HG03521 (cell line): ENCODE data around the gene ULK4.
"Not testable (repeated sequence)": the region's sequence is repeated elsewhere in the genome, so short reads cannot be mapped to it uniquely, and the experiment has no call there.

Source experiments
- ATAC-seq: cut with Tn5 transposase; IDR thresholded peaks from one replicate; pipeline ENCODE4 v1.9.1; 2021; ENCODE audit warnings: mild to moderate bottlenecking, moderate library complexity; ENCODE audit not compliant: unreplicated experiment

ULK4 gene

GRCh38 chr3:41284934-41285333 is 677.0 kb downstream of the ULK4 start:
- not testable (repeated sequence) for ATAC-seq

- ATAC-seq: no peak
Observed at GRCh38 chr3:41277790-41278465, 684.0 kb downstream of the ULK4 start.

GRCh38 chr3:41276191-41276590 is 685.7 kb downstream of the ULK4 start:
- no peak for ATAC-seq

GRCh38 chr3:41274944-41275668 is 686.8 kb downstream of the ULK4 start:
- ATAC-seq: no peak

- ATAC-seq: no peak
Observed at GRCh38 chr3:41272667-41273066, 689.2 kb downstream of the ULK4 start.

GRCh38 chr3:41267975-41268640 is 693.8 kb downstream of the ULK4 start:
- ATAC-seq: no peak

- ATAC-seq: no peak
Observed at GRCh38 chr3:41265823-41266273, 696.1 kb downstream of the ULK4 start.

- no peak for ATAC-seq
Observed at GRCh38 chr3:41265011-41265545, 696.8 kb downstream of the ULK4 start.

GRCh38 chr3:41260063-41260450 is 701.8 kb downstream of the ULK4 start:
- no peak for ATAC-seq

- no peak for ATAC-seq
Observed at GRCh38 chr3:41259449-41260062, 702.3 kb downstream of the ULK4 start.

- ATAC-seq: no peak
Observed at GRCh38 chr3:41258239-41258800, 703.6 kb downstream of the ULK4 start.

- ATAC-seq: no peak
Observed at GRCh38 chr3:41251593-41251992, 710.3 kb downstream of the ULK4 start.

GRCh38 chr3:41250825-41251224 is 711.1 kb downstream of the ULK4 start:
- ATAC-seq: no peak

GRCh38 chr3:41249318-41249717 is 712.6 kb downstream of the ULK4 start:
- ATAC-seq: no peak

GRCh38 chr3:41248525-41248924 is 713.4 kb downstream of the ULK4 start:
- ATAC-seq: no peak

GRCh38 chr3:41247055-41248004 is 714.6 kb downstream of the ULK4 start:
- no peak for ATAC-seq

- ATAC-seq: no peak
Observed at GRCh38 chr3:41244620-41245336, 717.1 kb downstream of the ULK4 start.

GRCh38 chr3:41243183-41243582 is 718.7 kb downstream of the ULK4 start:
- ATAC-seq: no peak
